Pancreas (tissue), 10 donors: Measurements from ENCODE around the gene RADIL. TPM values are rescaled to one million over a fixed set of nuclear protein-coding genes. Genes with fewer than 3 reads are reported as not detected.

Source experiments
- ATAC-seq, 4 donors: fragments of 200-7000 bp; cut with Tn5 transposase; one replicate each; pipeline versions ENCODE4 v1.8.0 to v1.9.1; 2020; ENCODE audit warnings: mild to moderate bottlenecking in 4 of 4, moderate library complexity in 4 of 4
- DNase-seq, 6 donors: peaks; one replicate each; pipeline ENCODE4 v3.0.0-alpha.2; 2020
- FAIRE-seq: peaks from 2 replicates; lab custom pipeline; 2012; peaks lifted over from hg19 to GRCh38; lab: Jason Lieb, UNC
- H3K27ac ChIP-seq, 4 donors: fragments of 200-600 bp; sonication (generic); 1 replicate in 3 of 4; 2 replicates in 1 of 4; pipeline versions ENCODE4 v1.5.0 to v1.8.0; 2020
- H3K27me3 ChIP-seq, 4 donors: fragments of 200-600 bp; one replicate each; pipeline ENCODE4 v1.8.0; 2021
- H3K36me3 ChIP-seq, 3 donors: fragments of 200-600 bp; sonication (generic) in 1 of 3; one replicate each; pipeline versions ENCODE4 v1.5.0 to v1.8.0; 2020 to 2021
- H3K4me1 ChIP-seq, 3 donors: fragments of 200-600 bp; one replicate each; pipeline ENCODE4 v1.8.0; 2021
- H3K4me3 ChIP-seq, 4 donors: fragments of 200-600 bp; sonication (generic) in 2 of 4; one replicate each; pipeline versions ENCODE4 v1.5.0 to v1.8.0; 2020 to 2021
- H3K9me3 ChIP-seq, 4 donors: fragments of 200-600 bp; one replicate each; pipeline ENCODE4 v1.8.0; 2021
- CTCF ChIP-seq, 4 donors: fragments of 200-600 bp; sonication (generic) in 3 of 4; IDR thresholded peaks; one replicate each; pipeline versions ENCODE4 v1.5.0 to v1.8.0; 2021; ENCODE audit warnings: antibody characterized with exemption in 4 of 4
- WGBS, 2 donors: extraction: QIAGEN DNeasy Blood & Tissue Kit; methylation state at CpG; one replicate each; pipeline ENCODE4 v1.1.7; 2013; 5-methylcytosine and 5-hydroxymethylcytosine counted together
- intact Hi-C, 3 donors: fragments of 100-400 bp; cut with DNase I; formaldehyde crosslinking; loops; one replicate each; pipeline versions ENCODE4 v1.11.1 to v1.14.2; 2022
- polyA plus RNA-seq, 2 donors: library from polyadenylated mRNA; stranded (reverse); fragments of 200-250 nt; gene quantifications; one replicate each; pipeline ENCODE4 v1.2.3, GENCODE V29; 2013
- total RNA-seq, 6 donors: library from RNA; stranded (reverse); fragmentation: NEBNext Ultra II Directional in 4 of 6; extraction: Animal tissue kit (Norgen Biotek cat#: 25700) in 4 of 6; gene quantifications; one replicate each; pipeline versions ENCODE4 v1.2.1 to v1.2.4, GENCODE V29; 2021 to 2023
- donor health status: healthy with polysubstance abuse.
- donor health status: DM: no; HTN: no; CAD: no; lungs with moderate emphysema.
- donor health status: DM: no; HTN: no; CAD: no.
- donor health status: control.
- donor health status: control.
- donor health status: Bipolar disorder and iron deficiency.
- donor health status: DM: yes; HTN: yes; CAD: no.
- donor health status: DM: no; HTN: no; CAD: no.
- donor health status: DM: no; HTN: no; CAD: no.
- donor health status: DM: yes; HTN: yes; CAD: no.

RADIL gene
- total and polyA plus RNA-seq, 8 donors, result 0.58 to 11.2 (median 3.5) TPM

GRCh38 chr7:4838626-4839334 is 44.7 kb downstream of the RADIL start:
- DNase-seq, result no peak
- ATAC-seq, result peak in 1 of 4 donors; percentile 6
- TF ChIP-seq CTCF (IDR thresholded peaks at IDR 0.05), result no peak
- 83 to 85% methylated on average over 21 of the region's 21 CpGs for WGBS, 2 donors
- no peaks in the 10 kb centered on the region for H3K9me3 ChIP-seq
- intact Hi-C loops, result no loop called here
- no peak overlapping the region for H3K4me3 ChIP-seq
- H3K27ac ChIP-seq, result no peak overlapping the region
- no peak for FAIRE-seq
- H3K36me3 ChIP-seq, result no peaks in the 10 kb centered on the region
- H3K4me1 ChIP-seq, result no peaks in the 10 kb centered on the region
- H3K27me3 ChIP-seq, result no peaks in the 10 kb centered on the region

GRCh38 chr7:4837803-4838625 is 45.5 kb downstream of the RADIL start:
- ATAC-seq (no peak), FAIRE-seq (no peak), DNase-seq (peak in 1 of 6 donors; percentile 2)
- H3K9me3 ChIP-seq, result no peaks in the 10 kb centered on the region
- H3K36me3 ChIP-seq, result no peaks in the 10 kb centered on the region
- no peaks in the 10 kb centered on the region for H3K4me1 ChIP-seq
- no peaks in the 10 kb centered on the region for H3K27me3 ChIP-seq
- H3K4me3 ChIP-seq, result no peak overlapping the region
- intact Hi-C loops, result no loop called here
- 77 to 85% methylated on average over 30 of the region's 30 CpGs for WGBS, 2 donors
- H3K27ac ChIP-seq, result no peak overlapping the region
- no peak for TF ChIP-seq CTCF (IDR thresholded peaks at IDR 0.05)

- intact Hi-C loops, result no loop called here
- WGBS, 2 donors, result 48 to 51% methylated on average over 22 of the region's 22 CpGs
- peak overlapping the region in 1 of 4 donors; percentile 32 for H3K4me3 ChIP-seq
- peak in 5 of 6 donors; percentile 40 to 86 (median 82) for DNase-seq
- no peaks in the 10 kb centered on the region for H3K4me1 ChIP-seq
- peak; percentile 61 to 86 (median 70) for ATAC-seq
- no peaks in the 10 kb centered on the region for H3K9me3 ChIP-seq
- H3K27me3 ChIP-seq, result no peaks in the 10 kb centered on the region
- no peak for TF ChIP-seq CTCF (IDR thresholded peaks at IDR 0.05)
- peak overlapping the region in 1 of 4 donors; percentile 55 for H3K27ac ChIP-seq
- FAIRE-seq, result no peak
- H3K36me3 ChIP-seq, result no peaks in the 10 kb centered on the region
Observed at GRCh38 chr7:4837041-4837802, 46.3 kb downstream of the RADIL start.

- DNase-seq, result peak in 1 of 6 donors; percentile 59
Observed at GRCh38 chr7:4836206-4836661, 47.3 kb downstream of the RADIL start.

More at GRCh38 chr7:4836206-4836661, 47.3 kb downstream of the RADIL start:
- ATAC-seq, result peak in 3 of 4 donors; percentile 21 to 32 (median 29)
- Histone ChIP-seq H3K9me3 (no peaks in the 10 kb centered on the region), H3K27me3 (no peaks in the 10 kb centered on the region), H3K36me3 (no peaks in the 10 kb centered on the region), H3K4me3 (peak overlapping the region in 1 of 4 donors; percentile 32), H3K27ac (peak overlapping the region in 2 of 4 donors; percentile 39 to 55), H3K4me1 (no peaks in the 10 kb centered on the region)
- intact Hi-C loops, result no loop called here
- FAIRE-seq, result no peak
- WGBS, 2 donors, result 83 to 91% methylated on average over 30 of the region's 30 CpGs
- TF ChIP-seq CTCF (IDR thresholded peaks at IDR 0.05), result no peak
